Neural crest cell (in vitro differentiated cells): ENCODE measurements around the gene BRIP1. TPM values are rescaled to one million over a fixed set of nuclear protein-coding genes. Genes with fewer than 3 reads are reported as not detected.
"Not testable (repeated sequence)": the region's sequence is repeated elsewhere in the genome, so short reads cannot be mapped to it uniquely, and the experiment has no call there.

Experiments
- DNase-seq: peaks from one replicate; pipeline ENCODE4 v3.0.0; 2021; ENCODE audit warnings: low read depth, mixed read lengths, low spot score
- H3K27ac Mint-ChIP-seq: one replicate; pipeline ENCODE4 v1.8.0; 2021; ENCODE audit warnings: mild to moderate bottlenecking, mixed read lengths; ENCODE audit not compliant: unreplicated experiment
- H3K27me3 Mint-ChIP-seq: 2 replicates; pipeline ENCODE4 v1.8.0; 2021; ENCODE audit warnings: low read depth, mild to moderate bottlenecking, mixed read lengths
- H3K36me3 Mint-ChIP-seq: 2 replicates; pipeline ENCODE4 v1.8.0; 2021; ENCODE audit warnings: low read depth, mild to moderate bottlenecking, mixed read lengths
- H3K4me1 Mint-ChIP-seq: 2 replicates; pipeline ENCODE4 v1.8.0; 2021; ENCODE audit warnings: mixed read lengths
- H3K4me3 Mint-ChIP-seq: one replicate; pipeline ENCODE4 v1.8.0; 2021; ENCODE audit warnings: mild to moderate bottlenecking, mixed read lengths
- H3K9me3 Mint-ChIP-seq: 2 replicates; pipeline ENCODE4 v1.8.0; 2021; ENCODE audit warnings: mixed read lengths
- total RNA-seq: library from RNA; stranded (reverse); gene quantifications from 2 replicates; pipeline ENCODE4 v1.2.1, GENCODE V29; 2021
- TF ChIP-seq, protein P1 (sequence below): fragments of 200-600 bp; sonication (generic); conservative IDR thresholded peaks from 2 replicates; pipeline ENCODE4 v1.5.0; 2021; ENCODE audit warnings: antibody characterized with exemption, mild to moderate bottlenecking

BRIP1 gene
- total RNA-seq, 1 donor from 2014 or later, result 31.4 TPM

DNA sequence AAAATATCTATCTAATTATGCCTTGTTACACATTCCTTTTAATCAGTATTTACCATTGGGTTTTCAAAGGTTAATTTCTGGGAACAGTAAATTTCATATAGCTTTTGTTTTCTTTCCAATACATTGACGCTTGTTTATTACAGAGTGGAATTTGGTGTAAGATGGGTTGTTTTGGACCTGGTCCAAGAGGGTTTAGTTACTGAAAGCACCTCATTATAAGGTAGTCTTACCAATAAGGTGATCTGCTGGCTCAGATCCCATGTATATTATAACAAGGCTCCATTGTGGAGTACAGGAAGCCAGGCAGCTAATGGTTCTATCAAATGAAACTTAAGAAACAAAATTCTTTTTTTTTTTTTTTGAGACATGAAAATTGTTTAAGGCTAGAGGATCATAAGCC, 185.0 kb downstream of the BRIP1 start:
- Mint-ChIP-seq H3K27ac (no peak overlapping the region), H3K27me3 (no peaks in the 10 kb centered on the region), H3K36me3 (peaks cover 15% of the 10 kb centered on the region), H3K9me3 (peaks cover 2% of the 10 kb centered on the region), H3K4me1 (no peaks in the 10 kb centered on the region), H3K4me3 (no peak overlapping the region)
- no peak for DNase-seq
- TF ChIP-seq, protein P1, sequence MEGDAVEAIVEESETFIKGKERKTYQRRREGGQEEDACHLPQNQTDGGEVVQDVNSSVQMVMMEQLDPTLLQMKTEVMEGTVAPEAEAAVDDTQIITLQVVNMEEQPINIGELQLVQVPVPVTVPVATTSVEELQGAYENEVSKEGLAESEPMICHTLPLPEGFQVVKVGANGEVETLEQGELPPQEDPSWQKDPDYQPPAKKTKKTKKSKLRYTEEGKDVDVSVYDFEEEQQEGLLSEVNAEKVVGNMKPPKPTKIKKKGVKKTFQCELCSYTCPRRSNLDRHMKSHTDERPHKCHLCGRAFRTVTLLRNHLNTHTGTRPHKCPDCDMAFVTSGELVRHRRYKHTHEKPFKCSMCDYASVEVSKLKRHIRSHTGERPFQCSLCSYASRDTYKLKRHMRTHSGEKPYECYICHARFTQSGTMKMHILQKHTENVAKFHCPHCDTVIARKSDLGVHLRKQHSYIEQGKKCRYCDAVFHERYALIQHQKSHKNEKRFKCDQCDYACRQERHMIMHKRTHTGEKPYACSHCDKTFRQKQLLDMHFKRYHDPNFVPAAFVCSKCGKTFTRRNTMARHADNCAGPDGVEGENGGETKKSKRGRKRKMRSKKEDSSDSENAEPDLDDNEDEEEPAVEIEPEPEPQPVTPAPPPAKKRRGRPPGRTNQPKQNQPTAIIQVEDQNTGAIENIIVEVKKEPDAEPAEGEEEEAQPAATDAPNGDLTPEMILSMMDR, result no peak

DNA sequence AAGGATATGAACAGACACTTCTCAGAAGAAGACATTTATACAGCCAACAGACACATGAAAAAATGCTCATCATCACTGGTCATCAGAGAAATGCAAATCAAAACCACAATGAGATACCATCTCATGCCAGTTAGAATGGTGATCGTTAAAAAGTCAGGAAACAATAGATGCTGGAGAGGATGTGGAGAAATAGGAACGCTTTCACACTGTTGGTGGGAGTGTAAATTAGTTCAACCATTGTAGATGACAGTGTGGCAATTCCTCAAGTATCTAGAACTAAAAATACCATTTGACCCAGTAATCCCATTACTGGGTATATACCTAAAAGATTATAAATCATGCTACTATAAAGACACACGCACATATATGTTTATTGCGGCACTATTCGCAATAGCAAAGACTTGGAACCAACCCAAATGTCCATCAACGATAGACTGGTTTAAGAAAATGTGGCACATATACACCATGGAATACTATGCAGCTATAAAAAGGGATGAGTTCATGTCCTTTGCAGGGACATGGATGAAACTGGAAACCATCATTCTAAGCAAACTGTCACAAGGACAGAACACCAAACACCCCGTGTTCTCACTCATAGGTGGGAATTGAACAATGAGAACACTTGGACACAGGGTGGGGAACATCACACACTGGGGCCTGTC, 186.0 kb downstream of the BRIP1 start:
- H3K4me1 Mint-ChIP-seq, DNase-seq, H3K4me3 Mint-ChIP-seq, H3K27me3 Mint-ChIP-seq, H3K9me3 Mint-ChIP-seq, H3K27ac Mint-ChIP-seq: not testable (repeated sequence)
- peaks cover 10% of the 10 kb centered on the region for H3K36me3 Mint-ChIP-seq

DNA sequence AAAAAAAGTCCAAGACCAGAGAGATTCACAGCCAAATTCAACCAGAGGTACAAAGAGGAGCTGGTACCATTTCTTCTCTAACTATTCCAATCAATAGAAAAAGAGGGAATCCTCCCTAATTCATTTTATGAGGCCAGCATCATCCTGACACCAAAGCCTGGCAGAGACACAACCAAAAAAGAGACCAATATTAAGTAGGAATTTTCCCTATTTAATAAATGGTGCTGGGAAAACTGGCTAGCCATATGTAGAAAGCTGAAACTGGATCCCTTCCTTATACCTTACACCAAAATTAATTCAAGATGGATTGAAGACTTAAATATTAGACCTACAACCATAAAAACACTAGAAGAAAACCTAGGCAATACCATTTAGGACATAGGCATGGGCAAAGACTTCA, 186.8 kb downstream of the BRIP1 start:
- not testable (repeated sequence) for DNase-seq, H3K27ac Mint-ChIP-seq, H3K4me1 Mint-ChIP-seq, H3K4me3 Mint-ChIP-seq, H3K9me3 Mint-ChIP-seq, H3K27me3 Mint-ChIP-seq
- peaks cover 10% of the 10 kb centered on the region for H3K36me3 Mint-ChIP-seq

DNA sequence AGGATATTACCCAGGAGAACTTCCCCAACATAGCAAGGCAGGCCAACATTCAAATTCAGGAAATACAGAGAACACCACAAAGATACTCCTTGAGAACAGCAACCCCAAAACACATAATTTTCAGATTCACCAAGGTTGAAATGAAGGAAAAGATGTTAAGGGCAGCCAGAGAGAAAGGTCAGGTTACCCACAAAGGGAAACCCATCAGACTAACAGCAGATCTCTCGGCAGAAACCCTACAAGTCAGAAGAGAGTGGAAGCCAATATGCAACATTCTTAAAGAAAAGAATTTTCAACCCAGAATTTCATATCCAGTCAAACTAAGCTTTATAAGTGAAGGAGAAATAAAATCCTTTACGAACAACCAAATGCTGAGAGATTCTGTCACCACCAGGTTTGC, 188.7 kb downstream of the BRIP1 start:
- not testable (repeated sequence) for H3K4me3 Mint-ChIP-seq, H3K9me3 Mint-ChIP-seq, H3K36me3 Mint-ChIP-seq, H3K27me3 Mint-ChIP-seq, H3K27ac Mint-ChIP-seq, DNase-seq, H3K4me1 Mint-ChIP-seq

DNA sequence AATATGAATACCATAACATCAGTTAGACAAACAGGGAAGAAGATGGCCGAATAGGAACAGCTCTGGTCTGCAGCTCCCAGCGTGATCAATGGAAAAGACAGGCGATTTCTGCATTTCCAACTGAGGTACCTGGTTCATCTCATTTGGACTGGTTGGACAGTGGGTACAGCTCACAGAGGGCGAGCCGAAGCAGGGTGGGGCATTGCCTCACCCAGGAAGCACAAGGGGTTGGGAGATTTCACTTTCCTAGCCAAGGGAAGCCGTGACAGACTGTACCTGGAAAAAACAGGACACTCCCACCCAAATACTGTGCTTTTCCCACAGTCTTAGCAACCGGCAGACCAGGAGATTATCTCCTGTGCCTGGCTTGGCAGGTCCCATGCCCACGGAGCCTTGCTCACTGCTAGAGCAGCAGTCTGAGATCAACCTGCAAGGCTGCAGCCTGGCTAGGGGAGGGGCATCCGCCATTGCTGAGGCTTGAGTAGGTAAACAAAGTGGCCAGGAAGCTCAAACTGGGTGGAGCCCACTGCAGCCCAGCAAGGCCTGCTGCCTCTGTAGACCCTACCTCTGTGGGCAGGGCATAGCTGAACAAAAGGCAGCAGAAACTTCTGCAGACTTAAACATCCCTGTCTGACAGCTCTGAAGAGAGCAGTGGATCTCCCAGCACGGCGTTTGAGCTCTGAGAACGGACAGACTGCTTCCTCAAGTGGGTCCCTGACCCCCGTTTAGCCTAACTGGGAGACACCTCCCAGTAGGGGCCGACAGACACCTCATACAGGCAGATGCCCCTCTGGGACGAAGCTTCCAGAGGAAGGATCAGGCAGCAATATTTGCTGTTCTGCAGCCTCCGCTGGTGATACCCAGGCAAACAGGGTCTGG, 190.1 kb downstream of the BRIP1 start:
- H3K4me3 Mint-ChIP-seq, H3K27me3 Mint-ChIP-seq, H3K36me3 Mint-ChIP-seq: not testable (repeated sequence)

DNA sequence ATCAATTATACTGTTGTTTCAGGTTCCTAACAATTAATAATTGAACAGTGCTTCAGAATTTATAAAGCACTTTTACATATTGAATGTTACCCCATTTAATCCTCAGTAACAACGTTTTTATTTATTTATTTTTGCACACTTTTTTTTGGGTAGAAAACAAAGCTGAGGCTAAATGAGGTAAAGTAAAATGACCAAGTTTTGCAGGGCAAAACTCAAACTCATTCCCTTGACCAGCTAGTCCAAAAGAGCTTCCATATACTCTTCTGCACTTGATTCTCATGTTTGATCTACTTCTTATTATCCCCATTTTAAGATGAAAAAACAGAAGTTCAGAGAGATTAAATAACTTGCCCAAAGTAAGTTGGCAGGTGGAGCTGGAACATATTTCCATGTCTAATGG, 191.2 kb downstream of the BRIP1 start:
- Mint-ChIP-seq H3K4me1 (no peaks in the 10 kb centered on the region), H3K9me3 (peaks cover 2% of the 10 kb centered on the region), H3K27me3 (no peaks in the 10 kb centered on the region), H3K4me3 (no peak overlapping the region), H3K36me3 (peaks cover 6% of the 10 kb centered on the region), H3K27ac (no peak overlapping the region)
- no peak for DNase-seq
- TF ChIP-seq, protein P1, result no peak

More for the DNA sequence above, 190.1 kb downstream of the BRIP1 start:
- not testable (repeated sequence) for H3K27ac Mint-ChIP-seq, DNase-seq, H3K9me3 Mint-ChIP-seq, H3K4me1 Mint-ChIP-seq

DNA sequence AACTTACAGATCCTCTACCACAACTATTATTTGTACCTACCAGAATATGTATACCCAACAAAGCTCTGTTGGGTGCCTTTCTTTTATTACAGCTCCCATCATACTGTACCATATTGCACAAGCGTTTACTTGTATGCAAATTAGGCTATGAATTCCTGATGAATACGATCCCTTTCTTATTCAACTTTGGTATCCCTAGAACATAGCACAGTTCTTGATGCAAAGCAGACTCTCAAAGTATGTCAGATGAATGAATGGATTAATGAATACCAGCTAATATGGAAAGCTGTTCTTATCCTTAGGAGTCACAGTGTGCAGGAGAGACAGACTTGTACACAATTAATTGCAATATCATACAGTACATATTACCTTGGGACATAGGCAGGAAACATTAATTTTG, 192.6 kb downstream of the BRIP1 start:
- H3K27me3 Mint-ChIP-seq, result no peaks in the 10 kb centered on the region
- H3K4me3 Mint-ChIP-seq, result no peak overlapping the region
- no peaks in the 10 kb centered on the region for H3K4me1 Mint-ChIP-seq
- H3K36me3 Mint-ChIP-seq, result peaks cover 4% of the 10 kb centered on the region
- no peak overlapping the region for H3K27ac Mint-ChIP-seq
- no peak for DNase-seq
- H3K9me3 Mint-ChIP-seq, result peaks cover 2% of the 10 kb centered on the region
- TF ChIP-seq, protein P1, result no peak
